ENCODE measurements around the gene ZNF678.

DNA sequence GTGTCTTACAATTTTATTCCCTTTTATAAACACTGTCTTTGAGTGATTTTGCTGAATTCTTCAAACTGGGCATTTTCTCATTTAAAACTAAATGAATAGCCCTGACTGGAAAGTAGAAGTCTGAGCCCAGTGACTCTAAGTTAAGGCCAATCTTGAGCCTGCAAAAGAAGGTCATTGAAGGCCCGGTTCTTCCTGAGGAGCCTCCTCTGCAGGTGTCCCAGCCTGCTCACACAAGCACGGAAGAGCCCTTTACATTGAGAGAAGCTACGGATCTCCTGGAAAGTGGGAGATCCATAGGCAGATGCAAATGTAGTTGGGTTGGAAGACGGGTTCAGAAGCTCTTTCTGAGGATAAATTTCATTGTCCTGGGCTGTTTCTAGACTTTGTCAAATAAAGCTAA lies 3.9 kb downstream of the ZNF678 start:
- TF ChIP-seq, protein P1, sequence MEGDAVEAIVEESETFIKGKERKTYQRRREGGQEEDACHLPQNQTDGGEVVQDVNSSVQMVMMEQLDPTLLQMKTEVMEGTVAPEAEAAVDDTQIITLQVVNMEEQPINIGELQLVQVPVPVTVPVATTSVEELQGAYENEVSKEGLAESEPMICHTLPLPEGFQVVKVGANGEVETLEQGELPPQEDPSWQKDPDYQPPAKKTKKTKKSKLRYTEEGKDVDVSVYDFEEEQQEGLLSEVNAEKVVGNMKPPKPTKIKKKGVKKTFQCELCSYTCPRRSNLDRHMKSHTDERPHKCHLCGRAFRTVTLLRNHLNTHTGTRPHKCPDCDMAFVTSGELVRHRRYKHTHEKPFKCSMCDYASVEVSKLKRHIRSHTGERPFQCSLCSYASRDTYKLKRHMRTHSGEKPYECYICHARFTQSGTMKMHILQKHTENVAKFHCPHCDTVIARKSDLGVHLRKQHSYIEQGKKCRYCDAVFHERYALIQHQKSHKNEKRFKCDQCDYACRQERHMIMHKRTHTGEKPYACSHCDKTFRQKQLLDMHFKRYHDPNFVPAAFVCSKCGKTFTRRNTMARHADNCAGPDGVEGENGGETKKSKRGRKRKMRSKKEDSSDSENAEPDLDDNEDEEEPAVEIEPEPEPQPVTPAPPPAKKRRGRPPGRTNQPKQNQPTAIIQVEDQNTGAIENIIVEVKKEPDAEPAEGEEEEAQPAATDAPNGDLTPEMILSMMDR (conservative IDR thresholded peaks at IDR 0.05; ENCODE audit: low read length): no peak
- TF ChIP-seq EZH2phosphoT487 (IDR thresholded peaks at IDR 0.05; ENCODE audit: borderline replicate concordance): no peak
